ENCODE data around the gene TBCD.

Gene TBCD

DNA sequence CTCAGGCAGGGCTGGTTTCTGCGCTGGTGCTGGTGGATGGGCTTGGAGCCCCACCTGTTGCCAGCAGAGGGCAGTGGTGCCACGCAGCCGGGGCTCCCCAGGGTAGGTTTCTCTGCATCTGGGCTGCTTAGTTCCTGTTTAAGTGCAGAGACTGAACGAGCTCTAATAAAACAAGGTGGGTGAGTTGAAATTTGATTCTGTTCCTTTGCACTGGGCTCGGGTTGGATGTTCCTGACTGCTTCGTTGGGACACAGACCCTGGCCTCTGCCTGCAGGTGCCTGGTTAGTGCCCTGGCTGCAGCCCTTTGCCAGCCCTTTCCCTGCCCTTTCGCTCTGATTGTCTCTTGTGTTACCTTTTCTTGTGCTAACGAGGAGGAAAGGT, 30.0 kb downstream of the TBCD start (continued):
- TF ChIP-seq, protein P1, sequence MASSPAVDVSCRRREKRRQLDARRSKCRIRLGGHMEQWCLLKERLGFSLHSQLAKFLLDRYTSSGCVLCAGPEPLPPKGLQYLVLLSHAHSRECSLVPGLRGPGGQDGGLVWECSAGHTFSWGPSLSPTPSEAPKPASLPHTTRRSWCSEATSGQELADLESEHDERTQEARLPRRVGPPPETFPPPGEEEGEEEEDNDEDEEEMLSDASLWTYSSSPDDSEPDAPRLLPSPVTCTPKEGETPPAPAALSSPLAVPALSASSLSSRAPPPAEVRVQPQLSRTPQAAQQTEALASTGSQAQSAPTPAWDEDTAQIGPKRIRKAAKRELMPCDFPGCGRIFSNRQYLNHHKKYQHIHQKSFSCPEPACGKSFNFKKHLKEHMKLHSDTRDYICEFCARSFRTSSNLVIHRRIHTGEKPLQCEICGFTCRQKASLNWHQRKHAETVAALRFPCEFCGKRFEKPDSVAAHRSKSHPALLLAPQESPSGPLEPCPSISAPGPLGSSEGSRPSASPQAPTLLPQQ (tag by site-specific recombination; IDR thresholded peaks at IDR 0.05), result no peak
- TF ChIP-seq, protein P2, sequence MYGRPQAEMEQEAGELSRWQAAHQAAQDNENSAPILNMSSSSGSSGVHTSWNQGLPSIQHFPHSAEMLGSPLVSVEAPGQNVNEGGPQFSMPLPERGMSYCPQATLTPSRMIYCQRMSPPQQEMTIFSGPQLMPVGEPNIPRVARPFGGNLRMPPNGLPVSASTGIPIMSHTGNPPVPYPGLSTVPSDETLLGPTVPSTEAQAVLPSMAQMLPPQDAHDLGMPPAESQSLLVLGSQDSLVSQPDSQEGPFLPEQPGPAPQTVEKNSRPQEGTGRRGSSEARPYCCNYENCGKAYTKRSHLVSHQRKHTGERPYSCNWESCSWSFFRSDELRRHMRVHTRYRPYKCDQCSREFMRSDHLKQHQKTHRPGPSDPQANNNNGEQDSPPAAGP (tag by site-specific recombination; IDR thresholded peaks at IDR 0.05), result 0 out of 2 replicates have a peak, but pooled peaks have one; percentile 44
- TF ChIP-seq, protein P3, sequence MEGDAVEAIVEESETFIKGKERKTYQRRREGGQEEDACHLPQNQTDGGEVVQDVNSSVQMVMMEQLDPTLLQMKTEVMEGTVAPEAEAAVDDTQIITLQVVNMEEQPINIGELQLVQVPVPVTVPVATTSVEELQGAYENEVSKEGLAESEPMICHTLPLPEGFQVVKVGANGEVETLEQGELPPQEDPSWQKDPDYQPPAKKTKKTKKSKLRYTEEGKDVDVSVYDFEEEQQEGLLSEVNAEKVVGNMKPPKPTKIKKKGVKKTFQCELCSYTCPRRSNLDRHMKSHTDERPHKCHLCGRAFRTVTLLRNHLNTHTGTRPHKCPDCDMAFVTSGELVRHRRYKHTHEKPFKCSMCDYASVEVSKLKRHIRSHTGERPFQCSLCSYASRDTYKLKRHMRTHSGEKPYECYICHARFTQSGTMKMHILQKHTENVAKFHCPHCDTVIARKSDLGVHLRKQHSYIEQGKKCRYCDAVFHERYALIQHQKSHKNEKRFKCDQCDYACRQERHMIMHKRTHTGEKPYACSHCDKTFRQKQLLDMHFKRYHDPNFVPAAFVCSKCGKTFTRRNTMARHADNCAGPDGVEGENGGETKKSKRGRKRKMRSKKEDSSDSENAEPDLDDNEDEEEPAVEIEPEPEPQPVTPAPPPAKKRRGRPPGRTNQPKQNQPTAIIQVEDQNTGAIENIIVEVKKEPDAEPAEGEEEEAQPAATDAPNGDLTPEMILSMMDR (tag by site-specific recombination; IDR thresholded peaks at IDR 0.05), result peak; percentile 86
- TF ChIP-seq ZNF501 (tag by site-specific recombination; IDR thresholded peaks at IDR 0.05) (peak; percentile 32; the same call in 1 of the 2 replicates), ZNF654 (tag by site-specific recombination; IDR thresholded peaks at IDR 0.05; ENCODE audit: low read depth) (peak; percentile 98), ZNF211 (tag by site-specific recombination; IDR thresholded peaks at IDR 0.05; ENCODE audit: low read depth) (no peak), ZNF530 (tag by site-specific recombination; IDR thresholded peaks at IDR 0.05; ENCODE audit: low read depth) (no peak), ZNF2 (tag by site-specific recombination; IDR thresholded peaks at IDR 0.05) (peak; percentile 77; the same call in 1 of the 2 replicates), ZNF19 (tag by site-specific recombination; IDR thresholded peaks at IDR 0.05; ENCODE audit: low read depth) (no peak), SP7 (tag by site-specific recombination; IDR thresholded peaks at IDR 0.05) (0 out of 2 replicates have a peak, but pooled peaks have one; percentile 41), ZBTB17 (tag by site-specific recombination; IDR thresholded peaks at IDR 0.05) (peak; percentile 69), ZBTB8A (tag by site-specific recombination; IDR thresholded peaks at IDR 0.05) (0 out of 2 replicates have a peak, but pooled peaks have one; percentile 23), ZNF391 (tag by site-specific recombination; IDR thresholded peaks at IDR 0.05; ENCODE audit: borderline replicate concordance, low read depth) (no peak)
- TF ChIP-seq, protein P4, sequence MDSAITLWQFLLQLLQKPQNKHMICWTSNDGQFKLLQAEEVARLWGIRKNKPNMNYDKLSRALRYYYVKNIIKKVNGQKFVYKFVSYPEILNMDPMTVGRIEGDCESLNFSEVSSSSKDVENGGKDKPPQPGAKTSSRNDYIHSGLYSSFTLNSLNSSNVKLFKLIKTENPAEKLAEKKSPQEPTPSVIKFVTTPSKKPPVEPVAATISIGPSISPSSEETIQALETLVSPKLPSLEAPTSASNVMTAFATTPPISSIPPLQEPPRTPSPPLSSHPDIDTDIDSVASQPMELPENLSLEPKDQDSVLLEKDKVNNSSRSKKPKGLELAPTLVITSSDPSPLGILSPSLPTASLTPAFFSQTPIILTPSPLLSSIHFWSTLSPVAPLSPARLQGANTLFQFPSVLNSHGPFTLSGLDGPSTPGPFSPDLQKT (IDR thresholded peaks at IDR 0.05; ENCODE audit: borderline replicate concordance, low read depth, low read length), result no peak

DNA sequence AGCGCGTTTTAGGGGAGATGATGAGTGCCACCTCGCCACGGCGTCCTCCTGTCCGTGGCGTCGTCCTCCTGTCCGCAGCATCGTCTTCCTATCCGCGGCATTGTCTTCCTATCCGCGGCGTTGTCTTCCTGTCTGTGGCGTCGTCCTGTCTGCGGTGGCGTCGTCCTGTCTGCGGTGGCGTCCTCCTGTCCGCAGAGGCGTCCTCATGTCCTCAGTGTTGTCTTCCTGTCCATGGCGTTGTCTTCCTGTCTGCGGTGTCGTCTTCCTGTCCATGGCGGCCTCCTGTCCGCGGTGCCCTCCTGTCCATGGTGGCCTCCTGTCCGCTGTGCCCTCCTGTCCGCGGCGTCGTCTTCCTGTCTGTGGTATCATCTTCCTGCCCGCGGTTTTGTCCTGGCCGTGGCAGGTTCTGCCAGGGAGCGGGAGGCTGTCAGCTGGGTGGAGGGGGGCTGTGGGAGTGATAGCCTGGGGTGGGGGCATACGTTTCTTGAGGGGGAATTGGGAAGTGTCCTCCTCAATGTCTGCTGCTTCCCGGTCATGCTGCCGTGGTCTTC, 30.9 kb downstream of the TBCD start:
- Histone ChIP-seq H3K36me3 (ENCODE audit: control insufficient read depth in 2 of 2, insufficient read depth in 1 of 2, low read length in 2 of 2) (peaks cover 16 to 39% of the 10 kb centered on the region in 2 experiments; a peak in 2 of 3 replicates), H3K4me3 (ENCODE audit: low read depth, low read length) (no peak overlapping the region), H3K4me1 (ENCODE audit: control insufficient read depth, insufficient read depth, low read length) (no peaks in the 10 kb centered on the region), H3K9me3 (ENCODE audit: control insufficient read depth, insufficient read depth, low read depth, low read length) (no peaks in the 10 kb centered on the region), H3K27ac (ENCODE audit: extremely low read depth, low read depth, low read length) (0 out of 2 replicates have a peak overlapping the region, but pooled peaks have one; percentile 37)
- ChIA-PET POLR2A (no interaction called here), CTCF (interaction anchor here (0.9 to 1.2 kb wide), 7 partner anchors 8 to 421 kb away, joined by 3 to 8 read pairs (median 6); no protein-coding TSS in a partner anchor)
- TF ChIP-seq ZNF629 (tag by site-specific recombination; IDR thresholded peaks at IDR 0.05), result no peak
- TF ChIP-seq, protein P5, sequence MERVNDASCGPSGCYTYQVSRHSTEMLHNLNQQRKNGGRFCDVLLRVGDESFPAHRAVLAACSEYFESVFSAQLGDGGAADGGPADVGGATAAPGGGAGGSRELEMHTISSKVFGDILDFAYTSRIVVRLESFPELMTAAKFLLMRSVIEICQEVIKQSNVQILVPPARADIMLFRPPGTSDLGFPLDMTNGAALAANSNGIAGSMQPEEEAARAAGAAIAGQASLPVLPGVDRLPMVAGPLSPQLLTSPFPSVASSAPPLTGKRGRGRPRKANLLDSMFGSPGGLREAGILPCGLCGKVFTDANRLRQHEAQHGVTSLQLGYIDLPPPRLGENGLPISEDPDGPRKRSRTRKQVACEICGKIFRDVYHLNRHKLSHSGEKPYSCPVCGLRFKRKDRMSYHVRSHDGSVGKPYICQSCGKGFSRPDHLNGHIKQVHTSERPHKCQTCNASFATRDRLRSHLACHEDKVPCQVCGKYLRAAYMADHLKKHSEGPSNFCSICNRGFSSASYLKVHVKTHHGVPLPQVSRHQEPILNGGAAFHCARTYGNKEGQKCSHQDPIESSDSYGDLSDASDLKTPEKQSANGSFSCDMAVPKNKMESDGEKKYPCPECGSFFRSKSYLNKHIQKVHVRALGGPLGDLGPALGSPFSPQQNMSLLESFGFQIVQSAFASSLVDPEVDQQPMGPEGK (tag by site-specific recombination; IDR thresholded peaks at IDR 0.05), result no peak
- no peak for TF ChIP-seq ZFP41 (tag by site-specific recombination; IDR thresholded peaks at IDR 0.05; ENCODE audit: borderline replicate concordance)
- TF ChIP-seq, protein P6, sequence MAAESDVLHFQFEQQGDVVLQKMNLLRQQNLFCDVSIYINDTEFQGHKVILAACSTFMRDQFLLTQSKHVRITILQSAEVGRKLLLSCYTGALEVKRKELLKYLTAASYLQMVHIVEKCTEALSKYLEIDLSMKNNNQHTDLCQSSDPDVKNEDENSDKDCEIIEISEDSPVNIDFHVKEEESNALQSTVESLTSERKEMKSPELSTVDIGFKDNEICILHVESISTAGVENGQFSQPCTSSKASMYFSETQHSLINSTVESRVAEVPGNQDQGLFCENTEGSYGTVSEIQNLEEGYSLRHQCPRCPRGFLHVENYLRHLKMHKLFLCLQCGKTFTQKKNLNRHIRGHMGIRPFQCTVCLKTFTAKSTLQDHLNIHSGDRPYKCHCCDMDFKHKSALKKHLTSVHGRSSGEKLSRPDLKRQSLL (tag by site-specific recombination; IDR thresholded peaks at IDR 0.05), result no peak
- TF ChIP-seq, protein P7, sequence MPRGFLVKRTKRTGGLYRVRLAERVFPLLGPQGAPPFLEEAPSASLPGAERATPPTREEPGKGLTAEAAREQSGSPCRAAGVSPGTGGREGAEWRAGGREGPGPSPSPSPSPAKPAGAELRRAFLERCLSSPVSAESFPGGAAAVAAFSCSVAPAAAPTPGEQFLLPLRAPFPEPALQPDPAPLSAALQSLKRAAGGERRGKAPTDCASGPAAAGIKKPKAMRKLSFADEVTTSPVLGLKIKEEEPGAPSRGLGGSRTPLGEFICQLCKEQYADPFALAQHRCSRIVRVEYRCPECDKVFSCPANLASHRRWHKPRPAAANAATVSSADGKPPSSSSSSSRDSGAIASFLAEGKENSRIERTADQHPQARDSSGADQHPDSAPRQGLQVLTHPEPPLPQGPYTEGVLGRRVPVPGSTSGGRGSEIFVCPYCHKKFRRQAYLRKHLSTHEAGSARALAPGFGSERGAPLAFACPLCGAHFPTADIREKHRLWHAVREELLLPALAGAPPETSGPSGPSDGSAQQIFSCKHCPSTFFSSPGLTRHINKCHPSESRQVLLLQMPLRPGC (tag by site-specific recombination; IDR thresholded peaks at IDR 0.05), result no peak

Data from HEK293 (cell line).